GM12878 (cell line): ENCODE data around the gene IL20RB. TPM values are rescaled to one million over a fixed set of nuclear protein-coding genes. Genes with fewer than 3 reads are reported as not detected.

Experiments
- ATAC-seq: fragments of 200-7000 bp; cut with Tn5 transposase; 3 replicates; pipeline ENCODE4 v1.9.1; 2020; ENCODE audit warnings: mild to moderate bottlenecking, moderate library complexity
- BruUV-seq: library from RNA; stranded (reverse); fragments of 400-500 nt; replicated peaks from 2 replicates; lab custom pipeline; 2021; lab: Mats Ljungman, UMichigan
- CTCF ChIA-PET: fragments of 300-600 bp; sonication (Branson Sonifier 250); formaldehyde crosslinking; extraction: SDS; loops from one replicate; lab custom pipeline; 2021; ENCODE audit warnings: inconsistent platforms; lab: Yijun Ruan, JAX
- POLR2A ChIA-PET: fragments of 350-600 bp; formaldehyde crosslinking; extraction: SDS; loops from one replicate; lab custom pipeline; 2021; ENCODE audit warnings: inconsistent platforms; lab: Charles Lee
- RAD21 ChIA-PET: fragments of 300-600 bp; sonication (Branson Sonifier 250); formaldehyde crosslinking; loops from one replicate; lab custom pipeline; 2023; ENCODE audit warnings: antibody characterized with exemption; ENCODE audit not compliant: unreplicated experiment; lab: Charles Lee
- SMC1A ChIA-PET: fragments of 300-600 bp; sonication (Branson Sonifier 250); formaldehyde crosslinking; loops from one replicate; lab custom pipeline; 2023; ENCODE audit not compliant: unreplicated experiment, uncharacterized antibody; lab: Charles Lee
- DNase-seq: peaks from one replicate; pipeline ENCODE4 v3.0.0-alpha.2; 2011; ENCODE audit warnings: low read depth, low spot score
- FAIRE-seq: peaks from 3 replicates; lab custom pipeline; 2011; peaks lifted over from hg19 to GRCh38; lab: Jason Lieb, UNC
- H2AFZ ChIP-seq: 2 replicates; pipeline ENCODE4 v1.6.0; 2011; ENCODE audit warnings: low read depth, low read length, control low read depth; ENCODE audit not compliant: control insufficient read depth
- H3K27ac ChIP-seq: 2 replicates; pipeline ENCODE4 v1.5.1; 2011; ENCODE audit warnings: control low read depth; ENCODE audit not compliant: control insufficient read depth, insufficient read depth
- H3K27me3 ChIP-seq, 2 experiments: replicated peaks in 1 of 2; 2 replicates each; pipeline versions ENCODE4 v1.6.0 to v1.6.1; 2011; ENCODE audit warnings: low read length in 1 of 2; ENCODE audit not compliant: control insufficient read depth in 2 of 2, insufficient read depth in 2 of 2
- H3K36me3 ChIP-seq, 2 experiments: 2 replicates each; pipeline ENCODE4 v1.5.1; 2011; ENCODE audit warnings: low read length in 1 of 2; ENCODE audit not compliant: control insufficient read depth in 2 of 2, insufficient read depth in 2 of 2
- H3K4me1 ChIP-seq: 2 replicates; pipeline ENCODE4 v1.6.1; 2011; ENCODE audit warnings: mild to moderate bottlenecking, low read length, moderate library complexity, mixed read lengths; ENCODE audit not compliant: control insufficient read depth, insufficient read depth
- H3K4me2 ChIP-seq: 2 replicates; pipeline ENCODE4 v1.6.0; 2011; ENCODE audit warnings: control low read depth; ENCODE audit not compliant: control insufficient read depth, insufficient read depth
- H3K4me3 ChIP-seq: fragments of 200-600 bp; sonication (generic); 2 replicates; pipeline ENCODE4 v1.5.1; 2016
- H3K79me2 ChIP-seq: 2 replicates; pipeline ENCODE4 v1.6.0; 2011; ENCODE audit warnings: low read length; ENCODE audit not compliant: control insufficient read depth, insufficient read depth
- H3K9ac ChIP-seq: 2 replicates; pipeline ENCODE4 v1.8.0; 2011; ENCODE audit warnings: low read length, control low read depth, mixed read lengths; ENCODE audit not compliant: control insufficient read depth, insufficient read depth
- H3K9me3 ChIP-seq: replicated peaks from 3 replicates; pipeline ENCODE4 v1.5.1; 2011; ENCODE audit warnings: mild to moderate bottlenecking, low read length; ENCODE audit not compliant: control insufficient read depth, insufficient read depth
- H4K20me1 ChIP-seq: 2 replicates; pipeline ENCODE4 v1.6.0; 2011; ENCODE audit not compliant: control insufficient read depth, insufficient read depth
- CBX3 ChIP-seq: fragments of 200-600 bp; sonication (generic); IDR thresholded peaks from 2 replicates; pipeline ENCODE4 v1.6.1; 2016; ENCODE audit warnings: low read depth, borderline replicate concordance
- HDAC6 ChIP-seq: fragments of 200-600 bp; sonication (generic); IDR thresholded peaks from one replicate; pipeline ENCODE4 v1.8.0; 2017; ENCODE audit warnings: antibody characterized with exemption; ENCODE audit not compliant: unreplicated experiment
- MEF2A ChIP-seq: IDR thresholded peaks from 2 replicates; pipeline ENCODE4 v1.6.1; 2011; ENCODE audit warnings: low read depth, mild to moderate bottlenecking, low read length, moderate library complexity; ENCODE audit not compliant: insufficient read depth
- NFXL1 ChIP-seq: fragments of 450-650 bp; IDR thresholded peaks from 2 replicates; pipeline ENCODE4 v1.6.1; 2017; ENCODE audit warnings: antibody characterized with exemption, mild to moderate bottlenecking, borderline replicate concordance
- NRF1 ChIP-seq: conservative IDR thresholded peaks from 2 replicates; pipeline ENCODE4 v1.6.1; 2011; ENCODE audit warnings: mild to moderate bottlenecking, low read depth, low read length, improper control_type of control experiment
- PML ChIP-seq: IDR thresholded peaks from 2 replicates; pipeline ENCODE4 v1.6.1; 2012; ENCODE audit warnings: low read length, inconsistent platforms
- SPI1 ChIP-seq: IDR thresholded peaks from 2 replicates; pipeline ENCODE4 v1.6.1; 2011; ENCODE audit warnings: low read depth, mild to moderate bottlenecking, low read length, moderate library complexity, borderline replicate concordance; ENCODE audit not compliant: insufficient read depth
- SREBF1 ChIP-seq: IDR thresholded peaks from 2 replicates; pipeline ENCODE4 v1.6.1; 2012; ENCODE audit warnings: mild to moderate bottlenecking, low read length
- WGBS: methylation state at CpG from one replicate; pipeline ENCODE4 v1.1.6; 2016; ENCODE audit warnings: low lambda C conversion rate; ENCODE audit not compliant: insufficient replicate concordance, insufficient coverage; ENCODE audit errors: missing lambda C conversion rate; 5-methylcytosine and 5-hydroxymethylcytosine counted together
- in situ Hi-C: fragments of 300-500 bp; cut with MboI; formaldehyde crosslinking; loops from 9 replicates; pipeline ENCODE4 v1.14.3; 2018; ENCODE audit warnings: mixed read lengths
- intact Hi-C: fragments of 100-400 bp; cut with micrococcal nuclease; formaldehyde crosslinking; loops from one replicate; pipeline ENCODE4 v1.14.2; 2022; ENCODE audit not compliant: unreplicated experiment
- polyA plus RNA-seq, 11 experiments: library from polyadenylated mRNA; depleted of rRNA in 4 of 11; unstranded in 6 of 11; stranded (reverse) in 5 of 11; fragments of >200 nt; fragmentation: Nextera tagmentation in 4 of 11; fragmentation: Illumina TruSeq in 1 of 11; extraction: Ambion mirVana in 4 of 11; extraction: Trizol in 1 of 11; gene quantifications; 1 replicate in 1 of 11; 2 replicates in 10 of 11; pipeline versions ENCODE4 v1.2.1 to v1.2.3, GENCODE V29; 2011 to 2016; ENCODE audit warnings: inconsistent platforms in 2 of 11, missing spikeins in 2 of 11, low read depth in 1 of 11
- total RNA-seq, 4 experiments: library from RNA; depleted of rRNA in 3 of 4; stranded (reverse); fragments of >200 nt in 3 of 4; fragmentation: Illumina TruSeq in 1 of 4; extraction: Trizol in 1 of 4; gene quantifications; 2 replicates each; pipeline versions ENCODE4 v1.2.1 to v1.2.3, GENCODE V29; 2013 to 2021
- TF ChIP-seq, protein P1 (sequence below): fragments of 450-650 bp; IDR thresholded peaks from 2 replicates; pipeline ENCODE4 v1.6.1; 2014; ENCODE audit warnings: mild to moderate bottlenecking
- TF ChIP-seq, protein P2 (sequence below): fragments of 450-650 bp; IDR thresholded peaks from 2 replicates; pipeline ENCODE4 v1.6.1; 2016; ENCODE audit warnings: mild to moderate bottlenecking
- TF ChIP-seq, protein P3 (sequence below): IDR thresholded peaks from 2 replicates; pipeline ENCODE4 v1.6.1; 2012; ENCODE audit warnings: low read depth, low read length, improper control_type of control experiment
- TF ChIP-seq, protein P4 (sequence below): fragments of 450-650 bp; IDR thresholded peaks from 2 replicates; pipeline ENCODE4 v1.6.1; 2016; ENCODE audit warnings: mild to moderate bottlenecking

The IL20RB gene
- total and polyA plus RNA-seq, 10 of the 15 experiments (the other 5 are each of a cell fraction or from before 2014, with no cell fraction given), result 0.21 to 1.1 (median 0.54) TPM

DNA sequence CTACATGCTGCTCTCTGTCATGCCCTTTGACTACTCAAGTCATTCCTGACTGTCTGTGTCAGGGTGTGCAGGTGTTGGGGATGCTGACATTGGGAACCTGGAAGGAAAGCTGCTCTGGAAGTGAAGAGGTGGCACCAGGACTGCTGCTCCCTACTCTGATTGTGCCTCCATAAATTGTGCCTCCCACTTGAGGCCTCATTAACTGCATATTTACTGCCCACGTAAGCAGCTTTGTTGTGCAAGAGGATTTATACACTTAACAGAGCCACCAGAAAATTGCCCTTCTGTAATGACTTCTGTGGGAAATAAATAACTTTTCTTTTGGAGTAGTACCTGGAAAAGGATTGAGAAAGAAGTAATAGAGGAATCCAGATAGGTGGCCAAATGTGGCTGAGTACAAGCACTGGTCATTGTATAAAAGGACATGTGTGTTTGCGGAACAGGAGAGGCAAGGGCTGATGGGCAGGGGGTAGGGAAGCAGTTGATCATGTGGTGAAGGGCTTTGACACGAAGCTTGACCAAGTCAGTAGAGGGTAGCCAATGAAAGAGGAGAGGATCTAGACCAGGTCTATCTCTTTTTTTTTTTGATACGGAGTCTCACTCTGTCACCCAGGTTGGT lies 24.8 kb downstream of the IL20RB start:
- FAIRE-seq, result no peak

More for the DNA sequence above, 24.8 kb downstream of the IL20RB start:
- ChIA-PET RAD21 (no interaction called here), CTCF (interaction anchor here (1.5 kb wide), 1 partner anchor 16 kb away, joined by 3 read pairs; no protein-coding TSS in a partner anchor), SMC1A (interaction anchor here (1.0 to 2.0 kb wide), 2 partner anchors 31 to 32 kb away, joined by 3 to 4 read pairs; no protein-coding TSS in a partner anchor)
- Histone ChIP-seq H3K4me2 (no peak overlapping the region), H3K27ac (no peak overlapping the region), H3K4me1 (no peaks in the 10 kb centered on the region), H4K20me1 (no peaks in the 10 kb centered on the region), H3K9ac (no peak overlapping the region), H3K79me2 (no peaks in the 10 kb centered on the region), H2AFZ (no peak overlapping the region)
- 78% methylated on average over 4 of the region's 4 CpGs for WGBS
- in situ Hi-C loops, result no loop called here
- intact Hi-C loops, result no loop called here
- ATAC-seq (no peak), DNase-seq (no peak)
- TF ChIP-seq CBX3, result no peak
- no peak for TF ChIP-seq SREBF1
- TF ChIP-seq SPI1, result no peak
- TF ChIP-seq, protein P1, sequence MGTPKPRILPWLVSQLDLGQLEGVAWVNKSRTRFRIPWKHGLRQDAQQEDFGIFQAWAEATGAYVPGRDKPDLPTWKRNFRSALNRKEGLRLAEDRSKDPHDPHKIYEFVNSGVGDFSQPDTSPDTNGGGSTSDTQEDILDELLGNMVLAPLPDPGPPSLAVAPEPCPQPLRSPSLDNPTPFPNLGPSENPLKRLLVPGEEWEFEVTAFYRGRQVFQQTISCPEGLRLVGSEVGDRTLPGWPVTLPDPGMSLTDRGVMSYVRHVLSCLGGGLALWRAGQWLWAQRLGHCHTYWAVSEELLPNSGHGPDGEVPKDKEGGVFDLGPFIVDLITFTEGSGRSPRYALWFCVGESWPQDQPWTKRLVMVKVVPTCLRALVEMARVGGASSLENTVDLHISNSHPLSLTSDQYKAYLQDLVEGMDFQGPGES, result no peak
- TF ChIP-seq, protein P2, sequence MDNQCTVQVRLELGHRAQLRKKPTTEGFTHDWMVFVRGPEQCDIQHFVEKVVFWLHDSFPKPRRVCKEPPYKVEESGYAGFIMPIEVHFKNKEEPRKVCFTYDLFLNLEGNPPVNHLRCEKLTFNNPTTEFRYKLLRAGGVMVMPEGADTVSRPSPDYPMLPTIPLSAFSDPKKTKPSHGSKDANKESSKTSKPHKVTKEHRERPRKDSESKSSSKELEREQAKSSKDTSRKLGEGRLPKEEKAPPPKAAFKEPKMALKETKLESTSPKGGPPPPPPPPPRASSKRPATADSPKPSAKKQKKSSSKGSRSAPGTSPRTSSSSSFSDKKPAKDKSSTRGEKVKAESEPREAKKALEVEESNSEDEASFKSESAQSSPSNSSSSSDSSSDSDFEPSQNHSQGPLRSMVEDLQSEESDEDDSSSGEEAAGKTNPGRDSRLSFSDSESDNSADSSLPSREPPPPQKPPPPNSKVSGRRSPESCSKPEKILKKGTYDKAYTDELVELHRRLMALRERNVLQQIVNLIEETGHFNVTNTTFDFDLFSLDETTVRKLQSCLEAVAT, result no peak
- TF ChIP-seq, protein P3, sequence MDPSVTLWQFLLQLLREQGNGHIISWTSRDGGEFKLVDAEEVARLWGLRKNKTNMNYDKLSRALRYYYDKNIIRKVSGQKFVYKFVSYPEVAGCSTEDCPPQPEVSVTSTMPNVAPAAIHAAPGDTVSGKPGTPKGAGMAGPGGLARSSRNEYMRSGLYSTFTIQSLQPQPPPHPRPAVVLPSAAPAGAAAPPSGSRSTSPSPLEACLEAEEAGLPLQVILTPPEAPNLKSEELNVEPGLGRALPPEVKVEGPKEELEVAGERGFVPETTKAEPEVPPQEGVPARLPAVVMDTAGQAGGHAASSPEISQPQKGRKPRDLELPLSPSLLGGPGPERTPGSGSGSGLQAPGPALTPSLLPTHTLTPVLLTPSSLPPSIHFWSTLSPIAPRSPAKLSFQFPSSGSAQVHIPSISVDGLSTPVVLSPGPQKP, result no peak
- no peak for TF ChIP-seq MEF2A
- no peak for TF ChIP-seq PML
- TF ChIP-seq, protein P4, sequence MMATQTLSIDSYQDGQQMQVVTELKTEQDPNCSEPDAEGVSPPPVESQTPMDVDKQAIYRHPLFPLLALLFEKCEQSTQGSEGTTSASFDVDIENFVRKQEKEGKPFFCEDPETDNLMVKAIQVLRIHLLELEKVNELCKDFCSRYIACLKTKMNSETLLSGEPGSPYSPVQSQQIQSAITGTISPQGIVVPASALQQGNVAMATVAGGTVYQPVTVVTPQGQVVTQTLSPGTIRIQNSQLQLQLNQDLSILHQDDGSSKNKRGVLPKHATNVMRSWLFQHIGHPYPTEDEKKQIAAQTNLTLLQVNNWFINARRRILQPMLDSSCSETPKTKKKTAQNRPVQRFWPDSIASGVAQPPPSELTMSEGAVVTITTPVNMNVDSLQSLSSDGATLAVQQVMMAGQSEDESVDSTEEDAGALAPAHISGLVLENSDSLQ, result no peak
- no peak for TF ChIP-seq NFXL1
- no peak for TF ChIP-seq NRF1
- TF ChIP-seq HDAC6, result no peak
- TF ChIP-seq, all 136 proteins: peak for 0
- POLR2A ChIA-PET, result no interaction called here
- H3K36me3 ChIP-seq, result no peaks in the 10 kb centered on the region
- no peaks in the 10 kb centered on the region for H3K27me3 ChIP-seq
- H3K9me3 ChIP-seq, result no peaks in the 10 kb centered on the region
- no peak overlapping the region for H3K4me3 ChIP-seq
- no TSS peak for BruUV-seq
